Esophagus squamous epithelium (tissue), 4 donors: ENCODE results near the gene DLG5.

ENCODE experiments used
- POLR2A ChIP-seq, 4 donors: fragments of 450-650 bp; IDR thresholded peaks; one replicate each; pipeline ENCODE4 v1.6.1; 2017; ENCODE audit warnings: antibody characterized with exemption in 4 of 4, mild to moderate bottlenecking in 4 of 4, moderate library complexity in 3 of 4
- TF ChIP-seq, protein P1 (sequence below), 6 experiments: fragments of 450-650 bp in 4 of 6; fragments of 200-600 bp in 2 of 6; sonication (generic) in 2 of 6; IDR thresholded peaks; one replicate each; pipeline ENCODE4 v1.5.1; 2016 to 2019; ENCODE audit warnings: antibody characterized with exemption in 6 of 6, mild to moderate bottlenecking in 4 of 6, moderate library complexity in 4 of 6

DNA sequence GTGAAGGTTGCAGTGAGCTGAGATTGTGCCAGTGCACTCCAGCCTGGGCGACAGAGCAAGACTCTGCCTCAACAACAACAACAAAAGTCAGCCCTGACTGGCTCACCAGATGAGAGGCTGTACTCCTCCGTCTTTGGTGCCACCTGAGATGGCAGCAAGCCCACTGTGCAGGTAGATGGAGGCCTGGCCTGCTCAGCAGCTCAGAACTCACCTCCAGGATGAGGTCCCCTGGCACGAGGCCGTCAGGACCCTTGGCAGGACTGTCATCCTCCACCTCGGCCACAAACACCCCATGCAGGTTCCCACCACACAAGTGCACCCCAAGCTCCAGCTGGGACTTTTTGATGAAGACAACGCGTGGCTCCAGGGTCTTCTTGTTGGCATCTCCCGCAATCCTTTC, 117.2 kb downstream of the DLG5 start:
- TF ChIP-seq, protein P1, sequence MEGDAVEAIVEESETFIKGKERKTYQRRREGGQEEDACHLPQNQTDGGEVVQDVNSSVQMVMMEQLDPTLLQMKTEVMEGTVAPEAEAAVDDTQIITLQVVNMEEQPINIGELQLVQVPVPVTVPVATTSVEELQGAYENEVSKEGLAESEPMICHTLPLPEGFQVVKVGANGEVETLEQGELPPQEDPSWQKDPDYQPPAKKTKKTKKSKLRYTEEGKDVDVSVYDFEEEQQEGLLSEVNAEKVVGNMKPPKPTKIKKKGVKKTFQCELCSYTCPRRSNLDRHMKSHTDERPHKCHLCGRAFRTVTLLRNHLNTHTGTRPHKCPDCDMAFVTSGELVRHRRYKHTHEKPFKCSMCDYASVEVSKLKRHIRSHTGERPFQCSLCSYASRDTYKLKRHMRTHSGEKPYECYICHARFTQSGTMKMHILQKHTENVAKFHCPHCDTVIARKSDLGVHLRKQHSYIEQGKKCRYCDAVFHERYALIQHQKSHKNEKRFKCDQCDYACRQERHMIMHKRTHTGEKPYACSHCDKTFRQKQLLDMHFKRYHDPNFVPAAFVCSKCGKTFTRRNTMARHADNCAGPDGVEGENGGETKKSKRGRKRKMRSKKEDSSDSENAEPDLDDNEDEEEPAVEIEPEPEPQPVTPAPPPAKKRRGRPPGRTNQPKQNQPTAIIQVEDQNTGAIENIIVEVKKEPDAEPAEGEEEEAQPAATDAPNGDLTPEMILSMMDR (IDR thresholded peaks at IDR 0.05) = no peak
- TF ChIP-seq POLR2A (IDR thresholded peaks at IDR 0.05) = no peak
